ENCODE measurements around the gene YEATS4.

Gene YEATS4

DNA sequence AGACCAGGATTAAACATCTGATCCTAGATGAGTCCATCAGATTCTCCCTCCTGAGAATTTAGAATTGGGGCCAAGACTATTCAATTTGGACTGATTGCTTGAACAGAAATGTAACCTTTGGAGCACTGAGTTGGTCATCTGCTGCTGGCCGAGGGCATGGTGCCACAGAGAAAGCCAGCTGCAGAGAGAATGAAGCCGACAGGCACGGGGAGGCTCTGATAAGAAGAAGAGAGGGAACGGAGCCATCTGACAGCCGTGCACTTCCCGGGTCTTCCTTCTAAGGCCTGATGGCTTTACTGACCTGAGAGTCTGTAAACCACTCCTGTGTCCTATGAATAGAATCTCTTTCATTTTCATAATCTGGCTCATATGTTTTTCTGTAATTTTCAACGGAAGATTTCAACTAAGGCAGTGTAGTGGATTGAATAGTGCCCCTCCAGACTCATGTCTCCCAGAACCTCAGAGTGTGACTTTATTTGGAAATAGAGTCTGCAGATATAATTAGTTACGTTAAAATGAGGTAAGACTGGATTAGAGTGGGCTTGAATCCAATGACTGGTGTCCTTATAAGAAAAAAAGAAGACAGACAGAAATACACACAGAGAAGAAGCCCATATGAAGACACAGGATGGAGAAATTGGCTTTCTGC, 71.5 kb downstream of the YEATS4 start:
- DNase-seq (ENCODE audit: extremely low read depth, insufficient read length), result no peak
- H3K36me3 ChIP-seq (ENCODE audit: control insufficient read depth, insufficient read depth, low read length), result no peaks in the 10 kb centered on the region
- H3K27me3 ChIP-seq (replicated peaks; ENCODE audit: control insufficient read depth, insufficient read depth, low read length), result no peaks in the 10 kb centered on the region
- TF ChIP-seq, protein P1, sequence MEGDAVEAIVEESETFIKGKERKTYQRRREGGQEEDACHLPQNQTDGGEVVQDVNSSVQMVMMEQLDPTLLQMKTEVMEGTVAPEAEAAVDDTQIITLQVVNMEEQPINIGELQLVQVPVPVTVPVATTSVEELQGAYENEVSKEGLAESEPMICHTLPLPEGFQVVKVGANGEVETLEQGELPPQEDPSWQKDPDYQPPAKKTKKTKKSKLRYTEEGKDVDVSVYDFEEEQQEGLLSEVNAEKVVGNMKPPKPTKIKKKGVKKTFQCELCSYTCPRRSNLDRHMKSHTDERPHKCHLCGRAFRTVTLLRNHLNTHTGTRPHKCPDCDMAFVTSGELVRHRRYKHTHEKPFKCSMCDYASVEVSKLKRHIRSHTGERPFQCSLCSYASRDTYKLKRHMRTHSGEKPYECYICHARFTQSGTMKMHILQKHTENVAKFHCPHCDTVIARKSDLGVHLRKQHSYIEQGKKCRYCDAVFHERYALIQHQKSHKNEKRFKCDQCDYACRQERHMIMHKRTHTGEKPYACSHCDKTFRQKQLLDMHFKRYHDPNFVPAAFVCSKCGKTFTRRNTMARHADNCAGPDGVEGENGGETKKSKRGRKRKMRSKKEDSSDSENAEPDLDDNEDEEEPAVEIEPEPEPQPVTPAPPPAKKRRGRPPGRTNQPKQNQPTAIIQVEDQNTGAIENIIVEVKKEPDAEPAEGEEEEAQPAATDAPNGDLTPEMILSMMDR (IDR thresholded peaks at IDR 0.05; ENCODE audit: insufficient read depth, low read length, poor library complexity, severe bottlenecking), result no peak
- no peak overlapping the region for H3K4me3 ChIP-seq (replicated peaks; ENCODE audit: low read depth, low read length)

DNA sequence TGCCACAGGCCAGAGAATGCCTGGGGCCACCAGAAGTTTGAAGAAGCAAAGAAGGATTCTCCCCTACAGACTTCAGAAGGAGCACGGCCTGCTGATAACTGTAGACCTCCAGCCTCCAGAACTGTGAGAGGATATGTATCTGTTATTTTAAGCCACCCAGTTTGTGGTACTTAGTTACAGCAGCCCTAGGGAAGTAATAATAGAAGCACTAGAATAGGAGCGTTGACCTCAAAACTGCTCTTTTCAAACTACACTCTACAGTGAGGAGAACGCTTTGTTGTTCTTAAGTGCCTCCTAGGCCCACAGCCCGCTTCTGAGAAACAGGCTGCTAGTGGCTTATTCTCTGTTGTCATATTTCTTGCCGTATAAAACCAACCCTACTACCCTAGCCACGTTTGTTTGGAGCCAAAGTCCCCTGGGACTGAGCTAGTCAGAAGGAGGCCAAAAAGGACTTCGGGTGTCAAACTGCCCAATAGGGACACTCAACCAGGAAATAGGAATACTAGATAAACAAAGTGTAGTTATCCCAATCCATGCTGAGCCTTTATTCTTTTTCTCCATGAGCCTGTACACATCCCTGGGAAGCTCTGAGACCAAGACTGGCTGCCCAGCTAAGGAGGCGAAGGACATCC, 72.2 kb downstream of the YEATS4 start:
- Histone ChIP-seq H3K36me3 (ENCODE audit: control insufficient read depth, insufficient read depth, low read length) (no peaks in the 10 kb centered on the region), H3K4me3 (replicated peaks; ENCODE audit: low read depth, low read length) (no peak overlapping the region), H3K27me3 (replicated peaks; ENCODE audit: control insufficient read depth, insufficient read depth, low read length) (no peaks in the 10 kb centered on the region)
- no peak for DNase-seq (ENCODE audit: extremely low read depth, insufficient read length)
- TF ChIP-seq, protein P1 (IDR thresholded peaks at IDR 0.05; ENCODE audit: insufficient read depth, low read length, poor library complexity, severe bottlenecking), result no peak

DNA sequence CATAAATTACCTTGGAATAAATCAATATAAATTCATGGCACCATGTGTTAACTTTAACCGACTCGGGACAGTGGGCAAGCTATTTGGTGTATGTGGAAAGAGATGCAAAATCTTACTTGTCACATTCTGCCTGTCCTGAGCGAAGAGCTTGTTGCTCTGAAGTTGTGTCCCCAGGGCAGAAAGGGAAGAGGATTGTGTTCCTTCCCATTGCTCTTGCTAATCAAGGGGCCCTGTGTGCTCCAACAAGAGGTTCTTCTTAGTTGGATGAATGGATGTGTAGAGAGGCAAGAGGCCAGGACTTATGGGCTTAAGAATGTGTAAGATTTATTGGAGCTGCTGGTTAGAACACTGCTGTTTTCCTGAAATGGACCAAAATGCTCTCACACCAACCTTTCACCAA, 74.1 kb downstream of the YEATS4 start:
- TF ChIP-seq, protein P1 (IDR thresholded peaks at IDR 0.05; ENCODE audit: insufficient read depth, low read length, poor library complexity, severe bottlenecking), result no peak
- DNase-seq (ENCODE audit: extremely low read depth, insufficient read length), result no peak
- Histone ChIP-seq H3K27me3 (replicated peaks; ENCODE audit: control insufficient read depth, insufficient read depth, low read length) (no peaks in the 10 kb centered on the region), H3K4me3 (replicated peaks; ENCODE audit: low read depth, low read length) (no peak overlapping the region), H3K36me3 (ENCODE audit: control insufficient read depth, insufficient read depth, low read length) (no peaks in the 10 kb centered on the region)

DNA sequence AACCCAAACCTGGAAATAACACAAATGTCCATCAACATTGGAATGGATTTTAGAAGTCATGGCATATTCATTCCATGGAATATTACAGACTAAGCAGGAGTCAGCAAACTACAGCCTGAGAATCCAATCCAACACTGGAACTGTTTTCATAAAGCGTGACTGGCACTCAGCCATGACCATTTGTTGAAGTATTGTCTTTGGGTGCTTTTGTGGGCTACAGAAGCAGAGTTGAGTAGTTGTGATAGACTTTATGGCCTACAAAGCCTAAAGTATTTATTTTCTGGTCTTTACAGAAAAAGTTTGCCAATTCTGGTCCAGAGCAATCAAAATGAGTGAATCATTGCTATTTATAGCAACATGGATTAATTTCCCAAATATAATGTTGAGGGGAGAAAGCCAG, 76.1 kb downstream of the YEATS4 start:
- H3K36me3 ChIP-seq (ENCODE audit: control insufficient read depth, insufficient read depth, low read length), result no peaks in the 10 kb centered on the region
- DNase-seq (ENCODE audit: extremely low read depth, insufficient read length), result no peak
- no peaks in the 10 kb centered on the region for H3K27me3 ChIP-seq (replicated peaks; ENCODE audit: control insufficient read depth, insufficient read depth, low read length)
- no peak overlapping the region for H3K4me3 ChIP-seq (replicated peaks; ENCODE audit: low read depth, low read length)
- TF ChIP-seq, protein P1 (IDR thresholded peaks at IDR 0.05; ENCODE audit: insufficient read depth, low read length, poor library complexity, severe bottlenecking), result no peak

DNA sequence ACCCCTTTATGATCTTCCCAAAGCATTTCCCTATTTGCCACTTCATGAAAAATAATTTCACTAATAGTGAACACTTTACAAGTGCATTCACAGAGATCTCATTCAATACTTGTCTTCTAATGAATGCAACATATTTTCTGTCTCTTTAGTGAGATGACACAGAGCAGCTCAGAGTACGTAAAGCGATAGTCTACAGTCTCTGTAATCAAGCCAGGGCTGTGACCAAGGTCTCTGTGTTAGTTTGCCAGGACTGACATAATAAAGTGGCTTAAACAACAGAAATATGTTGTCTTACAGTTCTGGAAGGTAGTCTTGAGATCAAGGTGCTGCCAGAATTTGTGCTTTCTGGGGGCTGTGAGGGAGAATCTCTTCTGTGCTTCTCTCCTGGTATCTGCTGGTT, 77.5 kb downstream of the YEATS4 start:
- TF ChIP-seq, protein P1 (IDR thresholded peaks at IDR 0.05; ENCODE audit: insufficient read depth, low read length, poor library complexity, severe bottlenecking), result no peak
- DNase-seq (ENCODE audit: extremely low read depth, insufficient read length), result no peak
- H3K36me3 ChIP-seq (ENCODE audit: control insufficient read depth, insufficient read depth, low read length), result no peaks in the 10 kb centered on the region
- no peaks in the 10 kb centered on the region for H3K27me3 ChIP-seq (replicated peaks; ENCODE audit: control insufficient read depth, insufficient read depth, low read length)
- H3K4me3 ChIP-seq (replicated peaks; ENCODE audit: low read depth, low read length), result no peak overlapping the region

Data from GM06990 (cell line).